Activated CD4-positive, alpha-beta T cell treated with anti-CD3 and anti-CD28 coated beads for 24 hours (primary cell): Measurements from ENCODE around the gene AXIN1.
"Not testable (repeated sequence)": the region's sequence is repeated elsewhere in the genome, so short reads cannot be mapped to it uniquely, and the experiment has no call there.

Experiments used
- DNase-seq, 2 donors: peaks; one replicate each; pipeline ENCODE4 v3.0.0-alpha.2; 2020; ENCODE audit warnings: low read depth in 2 of 2

The AXIN1 gene

GRCh38 chr16:267562-267961 lies 85.0 kb downstream of the AXIN1 start:
- not testable (repeated sequence) for DNase-seq

- no peak for DNase-seq
These were observed 86.0 kb downstream of the AXIN1 start for GRCh38 chr16:266258-267164.

- DNase-seq = no peak
These were observed 86.8 kb downstream of the AXIN1 start for GRCh38 chr16:265711-266110.

GRCh38 chr16:265002-265529 lies 87.5 kb downstream of the AXIN1 start:
- no peak for DNase-seq

GRCh38 chr16:264440-264951 lies 88.0 kb downstream of the AXIN1 start:
- no peak for DNase-seq

GRCh38 chr16:263944-264343 lies 88.6 kb downstream of the AXIN1 start:
- no peak for DNase-seq

GRCh38 chr16:263182-263774 lies 89.2 kb downstream of the AXIN1 start:
- DNase-seq = no peak

- no peak for DNase-seq
These were observed 90.3 kb downstream of the AXIN1 start for GRCh38 chr16:262121-262745.

GRCh38 chr16:261031-261691 lies 91.4 kb downstream of the AXIN1 start:
- no peak for DNase-seq

GRCh38 chr16:260326-260725 lies 92.2 kb downstream of the AXIN1 start:
- no peak for DNase-seq

GRCh38 chr16:259814-260253 lies 92.7 kb downstream of the AXIN1 start:
- DNase-seq = no peak

GRCh38 chr16:259226-259625 lies 93.3 kb downstream of the AXIN1 start:
- no peak for DNase-seq

GRCh38 chr16:258091-258490 lies 94.4 kb downstream of the AXIN1 start:
- not testable (repeated sequence) for DNase-seq

GRCh38 chr16:255183-255582 lies 97.3 kb downstream of the AXIN1 start:
- DNase-seq = no peak

- no peak for DNase-seq
These were observed 98.1 kb downstream of the AXIN1 start for GRCh38 chr16:254461-254860.

GRCh38 chr16:253833-254232 lies 98.7 kb downstream of the AXIN1 start:
- DNase-seq = no peak

GRCh38 chr16:252366-253337 lies 99.9 kb downstream of the AXIN1 start:
- no peak for DNase-seq

- no peak for DNase-seq
These were observed 103.1 kb downstream of the AXIN1 start for GRCh38 chr16:249431-249830.

GRCh38 chr16:247027-247426 lies 105.5 kb downstream of the AXIN1 start:
- no peak for DNase-seq

GRCh38 chr16:245105-245504 lies 107.4 kb downstream of the AXIN1 start:
- DNase-seq = no peak

- DNase-seq = no peak
These were observed 109.2 kb downstream of the AXIN1 start for GRCh38 chr16:243348-243747.
